Activated T-cell treated with anti-CD3 and anti-CD28 coated beads for 24 hours (primary cell): ENCODE data around the gene TMEM205.
"Not testable (repeated sequence)": the region's sequence is repeated elsewhere in the genome, so short reads cannot be mapped to it uniquely, and the experiment has no call there.

Experiments
- DNase-seq: peaks from one replicate; pipeline ENCODE4 v3.0.0-alpha.2; 2020; ENCODE audit warnings: low read depth

Gene TMEM205

GRCh38 chr19:11373166-11373884 is 27.3 kb upstream of the TMEM205 start:
- DNase-seq: no peak

- DNase-seq: no peak
Measured at GRCh38 chr19:11370744-11371143, 24.7 kb upstream of the TMEM205 start.

- DNase-seq: no peak
Measured at GRCh38 chr19:11367528-11367927, 21.5 kb upstream of the TMEM205 start.

GRCh38 chr19:11365557-11366117 is 19.6 kb upstream of the TMEM205 start:
- DNase-seq: no peak

- no peak for DNase-seq
Measured at GRCh38 chr19:11364935-11365334, 18.9 kb upstream of the TMEM205 start.

GRCh38 chr19:11364296-11364904 is 18.3 kb upstream of the TMEM205 start:
- DNase-seq: no peak

GRCh38 chr19:11363881-11364280 is 17.8 kb upstream of the TMEM205 start:
- DNase-seq: no peak

- no peak for DNase-seq
Measured at GRCh38 chr19:11361771-11362731, 16.0 kb upstream of the TMEM205 start.

- DNase-seq: no peak
Measured at GRCh38 chr19:11361037-11361770, 15.1 kb upstream of the TMEM205 start.

GRCh38 chr19:11359421-11359820 is 13.4 kb upstream of the TMEM205 start:
- no peak for DNase-seq

- DNase-seq: no peak
Measured at GRCh38 chr19:11356676-11357550, 10.8 kb upstream of the TMEM205 start.

- DNase-seq: no peak
Measured at GRCh38 chr19:11356074-11356397, 10.0 kb upstream of the TMEM205 start.

- DNase-seq: peak; percentile 79
Measured at GRCh38 chr19:11355160-11356073, 9.3 kb upstream of the TMEM205 start, which contains the start of gene PLPPR2. TSS of gene PLPPR2 (plus strand) at chr19:11355432. CDS start at chr19:11357674, 2,242 bp downstream.

- not testable (repeated sequence) for DNase-seq
Measured at GRCh38 chr19:11354102-11354501, 8.0 kb upstream of the TMEM205 start.

GRCh38 chr19:11349171-11349570 is 3.1 kb upstream of the TMEM205 start:
- no peak for DNase-seq

GRCh38 chr19:11347546-11348039 is 1.5 kb upstream of the TMEM205 start:
- DNase-seq: no peak

- no peak for DNase-seq
Measured at GRCh38 chr19:11345122-11345803, 805 bp downstream of the TMEM205 start.

- DNase-seq: no peak
Measured at GRCh38 chr19:11342429-11342828, 3.6 kb downstream of the TMEM205 start.

GRCh38 chr19:11340099-11340467 is 6.0 kb downstream of the TMEM205 start:
- not testable (repeated sequence) for DNase-seq
